Mucosa of descending colon (tissue), 3 donors: ENCODE results near the gene PRR30. TPM values are rescaled to one million over a fixed set of nuclear protein-coding genes. Genes with fewer than 3 reads are reported as not detected.

ENCODE experiments used
- ATAC-seq: fragments of 200-7000 bp; cut with Tn5 transposase; one replicate; pipeline ENCODE4 v1.9.1; 2020; ENCODE audit warnings: mild to moderate bottlenecking, moderate library complexity
- DNase-seq, 3 donors: peaks; one replicate each; pipeline ENCODE4 v3.0.0-alpha.2; 2020
- H3K36me3 ChIP-seq: fragments of 200-600 bp; one replicate; pipeline ENCODE4 v1.8.0; 2021; ENCODE audit warnings: low read depth, mild to moderate bottlenecking
- H3K4me1 ChIP-seq: fragments of 200-600 bp; one replicate; pipeline ENCODE4 v1.8.0; 2021; ENCODE audit warnings: low read depth, mild to moderate bottlenecking
- H3K4me3 ChIP-seq: fragments of 200-600 bp; one replicate; pipeline ENCODE4 v1.8.0; 2021; ENCODE audit warnings: mild to moderate bottlenecking
- H3K9me3 ChIP-seq: fragments of 200-600 bp; one replicate; pipeline ENCODE4 v1.8.0; 2021; ENCODE audit warnings: mild to moderate bottlenecking
- CTCF ChIP-seq: fragments of 200-600 bp; IDR thresholded peaks from one replicate; pipeline ENCODE4 v1.8.0; 2022; ENCODE audit warnings: antibody characterized with exemption, mild to moderate bottlenecking
- intact Hi-C, 2 donors: fragments of 100-400 bp; cut with DNase I in 1 of 2; cut with micrococcal nuclease in 1 of 2; formaldehyde crosslinking; loops; one replicate each; pipeline versions ENCODE4 v1.11.0 to v1.11.1; 2022; cut with DNase I, micrococcal nuclease
- total RNA-seq, 3 donors: library from RNA; stranded (reverse); fragmentation: NEBNext Ultra II Directional in 2 of 3; extraction: Animal tissue kit (Norgen Biotek cat#: 25700) in 2 of 3; gene quantifications; one replicate each; pipeline versions ENCODE4 v1.2.1 to v1.2.4, GENCODE V29; 2021 to 2023
- donor health status: DM: no; HTN: no; CAD: no; lungs with moderate emphysema.
- donor health status: DM: no; HTN: no; CAD: no.
- donor health status: DM: no; HTN: yes; CAD: no.

Gene PRR30
- total RNA-seq, 3 donors from 2014 or later = not detected

GRCh38 chr2:27152102-27152795 is 13.0 kb upstream of the PRR30 start:
- intact Hi-C loops = no loop called here
- TF ChIP-seq CTCF = no peak
- H3K4me3 ChIP-seq = no peak overlapping the region
- DNase-seq (peak in 1 of 3 donors; percentile 31), ATAC-seq (peak; percentile 76)
- no peaks in the 10 kb centered on the region for H3K36me3 ChIP-seq
- no peaks in the 10 kb centered on the region for H3K9me3 ChIP-seq
- no peaks in the 10 kb centered on the region for H3K4me1 ChIP-seq

GRCh38 chr2:27150639-27151230 is 11.5 kb upstream of the PRR30 start:
- no peaks in the 10 kb centered on the region for H3K4me1 ChIP-seq
- DNase-seq (no peak), ATAC-seq (no peak)
- no peak for TF ChIP-seq CTCF
- H3K36me3 ChIP-seq = no peaks in the 10 kb centered on the region
- intact Hi-C loops = no loop called here
- no peak overlapping the region for H3K4me3 ChIP-seq
- H3K9me3 ChIP-seq = no peaks in the 10 kb centered on the region

GRCh38 chr2:27149570-27150405 is 10.6 kb upstream of the PRR30 start:
- ATAC-seq (no peak), DNase-seq (no peak)
- intact Hi-C loops = no loop called here
- Histone ChIP-seq H3K36me3 (no peaks in the 10 kb centered on the region), H3K9me3 (no peaks in the 10 kb centered on the region), H3K4me1 (no peaks in the 10 kb centered on the region), H3K4me3 (no peak overlapping the region)
- TF ChIP-seq CTCF = no peak

GRCh38 chr2:27148801-27149439 is 9.7 kb upstream of the PRR30 start, which contains the start of gene TCF23:
Gene TCF23 (plus strand): TSS chr2:27149004. CDS start chr2:27149134, 130 bp downstream.
- no peaks in the 10 kb centered on the region for H3K4me1 ChIP-seq
- H3K36me3 ChIP-seq = no peaks in the 10 kb centered on the region
- intact Hi-C loops = no loop called here
- no peak for ATAC-seq
- no peak within 1 kb of the TSS for H3K4me3 ChIP-seq
- no peak for TF ChIP-seq CTCF
- H3K9me3 ChIP-seq = no peaks in the 10 kb centered on the region
- no peak for DNase-seq

- intact Hi-C loops = no loop called here
- H3K4me3 ChIP-seq = no peak overlapping the region
- H3K36me3 ChIP-seq = no peaks in the 10 kb centered on the region
- no peak for TF ChIP-seq CTCF
- no peaks in the 10 kb centered on the region for H3K9me3 ChIP-seq
- no peak for ATAC-seq
- H3K4me1 ChIP-seq = no peaks in the 10 kb centered on the region
- no peak for DNase-seq
These were observed 8.7 kb upstream of the PRR30 start for GRCh38 chr2:27147935-27148334.
